Lung (tissue), 12 donors: Measurements from ENCODE around the gene PRDM12. TPM values are rescaled to one million over a fixed set of nuclear protein-coding genes. Genes with fewer than 3 reads are reported as not detected.

ENCODE experiments used
- ATAC-seq: fragments of 200-7000 bp; cut with Tn5 transposase; one replicate; pipeline ENCODE4 v1.9.1; 2020; ENCODE audit warnings: moderate number of reproducible peaks; ENCODE audit not compliant: insufficient read depth, low FRiP score
- DNase-seq, 3 donors: peaks; one replicate each; pipeline ENCODE4 v3.0.0-alpha.2; 2013 to 2017
- H3K27ac ChIP-seq, 2 donors: one replicate each; pipeline ENCODE4 v1.5.1; 2013; ENCODE audit warnings: mild to moderate bottlenecking in 2 of 2, moderate library complexity in 2 of 2, control low read depth in 1 of 2, inconsistent platforms in 1 of 2, low read depth in 1 of 2, low read length in 1 of 2
- H3K27me3 ChIP-seq, 3 donors: one replicate each; pipeline ENCODE4 v1.5.1; 2013; ENCODE audit warnings: low read length in 2 of 3; ENCODE audit not compliant: control insufficient read depth in 3 of 3, insufficient read depth in 3 of 3
- H3K36me3 ChIP-seq, 4 donors: one replicate each; pipeline ENCODE4 v1.5.1; 2013; ENCODE audit warnings: low read length in 4 of 4, mild to moderate bottlenecking in 1 of 4, moderate library complexity in 1 of 4; ENCODE audit not compliant: control insufficient read depth in 4 of 4, insufficient read depth in 4 of 4
- H3K4me1 ChIP-seq, 5 donors: one replicate each; pipeline ENCODE4 v1.5.1; 2013; ENCODE audit warnings: low read length in 5 of 5, mild to moderate bottlenecking in 2 of 5, moderate library complexity in 1 of 5; ENCODE audit not compliant: control insufficient read depth in 5 of 5, insufficient read depth in 5 of 5
- H3K4me3 ChIP-seq: one replicate; pipeline ENCODE4 v1.5.1; 2013; ENCODE audit warnings: mild to moderate bottlenecking, control low read depth, moderate library complexity
- H3K9ac ChIP-seq, 2 donors: one replicate each; pipeline ENCODE4 v1.5.1; 2013; ENCODE audit warnings: low read length in 2 of 2, control low read depth in 1 of 2; ENCODE audit not compliant: insufficient read depth in 1 of 2
- H3K9me3 ChIP-seq, 4 donors: one replicate each; pipeline ENCODE4 v1.5.1; 2013; ENCODE audit warnings: low read length in 3 of 4, mild to moderate bottlenecking in 1 of 4, moderate library complexity in 1 of 4; ENCODE audit not compliant: control insufficient read depth in 4 of 4, insufficient read depth in 3 of 4
- CTCF ChIP-seq: IDR thresholded peaks from 2 replicates; pipeline ENCODE4 v1.5.1; 2012; ENCODE audit warnings: mild to moderate bottlenecking; ENCODE audit errors: control extremely low read depth, extremely low read depth
- WGBS, 2 donors: extraction: QIAGEN DNeasy Blood & Tissue Kit; methylation state at CpG; one replicate each; pipeline ENCODE4 v1.1.7; 2013; 5-methylcytosine and 5-hydroxymethylcytosine counted together
- polyA plus RNA-seq, 2 donors: library from polyadenylated mRNA; stranded (reverse); fragments of 200-250 nt; gene quantifications; one replicate each; pipeline ENCODE4 v1.2.1, GENCODE V29; 2013
- total RNA-seq, 2 donors: library from RNA; depleted of rRNA in 1 of 2; stranded (reverse); fragments of >200 nt in 1 of 2; gene quantifications; one replicate each; pipeline ENCODE4 v1.2.1, GENCODE V29; 2014 to 2021
- donor health status: control.
- donor health status: control.
- donor health status: Bipolar disorder and iron deficiency.
- donor health status: healthy.
- donor health status: DM: yes; HTN: yes; CAD: no.

Gene PRDM12
- total and polyA plus RNA-seq, 4 donors = 0.05 to 0.09 TPM; not detected in 2

GRCh38 chr9:130651221-130651620, 13.2 kb upstream of the PRDM12 start:
- H3K27ac ChIP-seq = no peak overlapping the region
- no peaks in the 10 kb centered on the region for H3K36me3 ChIP-seq
- H3K4me1 ChIP-seq = no peaks in the 10 kb centered on the region
- no peak overlapping the region for H3K9ac ChIP-seq
- H3K9me3 ChIP-seq = peaks cover 0 to 4% (median 0%) of the 10 kb centered on the region in 4 donors
- ATAC-seq = no peak
- no peak for DNase-seq
- TF ChIP-seq CTCF = no peak
- no peak overlapping the region for H3K4me3 ChIP-seq
- peaks cover 0 to 35% (median 6%) of the 10 kb centered on the region in 3 donors for H3K27me3 ChIP-seq
- 79 to 83% methylated on average over 15 of the region's 15 CpGs for WGBS, 2 donors

GRCh38 chr9:130651752-130652151, 12.6 kb upstream of the PRDM12 start:
- WGBS, 2 donors = 92% methylated on average over 18 of the region's 18 CpGs
- H3K27me3 ChIP-seq = peaks cover 0 to 40% (median 11%) of the 10 kb centered on the region in 3 donors

GRCh38 chr9:130654879-130655278, 9.5 kb upstream of the PRDM12 start:
- H3K36me3 ChIP-seq = no peaks in the 10 kb centered on the region
- WGBS, 2 donors = 80 to 84% methylated on average over 6 of the region's 6 CpGs
- no peaks in the 10 kb centered on the region for H3K4me1 ChIP-seq
- no peak overlapping the region for H3K9ac ChIP-seq
- peaks cover 8 to 65% (median 33%) of the 10 kb centered on the region in 3 donors for H3K27me3 ChIP-seq
- no peak for ATAC-seq
- no peak for TF ChIP-seq CTCF
- peaks cover 0 to 7% (median 0%) of the 10 kb centered on the region in 4 donors for H3K9me3 ChIP-seq
- no peak overlapping the region for H3K4me3 ChIP-seq
- DNase-seq = no peak
- no peak overlapping the region for H3K27ac ChIP-seq

More at GRCh38 chr9:130651752-130652151, 12.6 kb upstream of the PRDM12 start:
- Histone ChIP-seq H3K27ac (no peak overlapping the region), H3K4me1 (no peaks in the 10 kb centered on the region), H3K36me3 (no peaks in the 10 kb centered on the region), H3K9ac (no peak overlapping the region), H3K9me3 (peaks cover 0 to 7% (median 0%) of the 10 kb centered on the region in 4 donors), H3K4me3 (no peak overlapping the region)
- DNase-seq (no peak), ATAC-seq (no peak)
- TF ChIP-seq CTCF = no peak
